WTC11 (cell line): ENCODE measurements around the gene LCORL.

ENCODE experiments used
- FOXP4 ChIP-seq: sonication (generic); formaldehyde crosslinking; IDR thresholded peaks from 2 replicates; pipeline ENCODE4 v1.8.0; 2022; ENCODE audit warnings: mild to moderate bottlenecking, missing genetic modification reagents
- TF ChIP-seq, protein P1 (sequence below): sonication (generic); formaldehyde crosslinking; IDR thresholded peaks from 2 replicates; pipeline ENCODE4 v1.8.0; 2023; ENCODE audit warnings: mild to moderate bottlenecking, missing genetic modification reagents

DNA sequence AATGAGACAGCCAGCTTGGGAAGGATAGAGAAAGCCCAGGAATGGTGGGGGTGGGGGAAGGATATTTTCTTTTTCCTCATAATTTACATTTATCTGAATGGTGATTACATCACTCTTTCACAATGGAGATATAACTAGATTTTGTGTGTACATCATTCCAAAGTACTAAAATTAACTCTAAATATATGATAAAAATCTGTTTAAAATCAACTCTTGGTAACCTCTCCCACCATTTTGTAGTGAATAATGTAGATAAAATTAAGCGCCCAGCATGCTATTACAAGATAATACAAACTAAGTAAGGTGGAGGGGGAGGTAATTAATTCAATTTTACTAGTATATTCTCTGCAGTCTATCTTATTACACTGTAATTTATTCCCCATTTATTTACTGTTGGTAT, 131.9 kb downstream of the LCORL start:
- TF ChIP-seq, protein P1, sequence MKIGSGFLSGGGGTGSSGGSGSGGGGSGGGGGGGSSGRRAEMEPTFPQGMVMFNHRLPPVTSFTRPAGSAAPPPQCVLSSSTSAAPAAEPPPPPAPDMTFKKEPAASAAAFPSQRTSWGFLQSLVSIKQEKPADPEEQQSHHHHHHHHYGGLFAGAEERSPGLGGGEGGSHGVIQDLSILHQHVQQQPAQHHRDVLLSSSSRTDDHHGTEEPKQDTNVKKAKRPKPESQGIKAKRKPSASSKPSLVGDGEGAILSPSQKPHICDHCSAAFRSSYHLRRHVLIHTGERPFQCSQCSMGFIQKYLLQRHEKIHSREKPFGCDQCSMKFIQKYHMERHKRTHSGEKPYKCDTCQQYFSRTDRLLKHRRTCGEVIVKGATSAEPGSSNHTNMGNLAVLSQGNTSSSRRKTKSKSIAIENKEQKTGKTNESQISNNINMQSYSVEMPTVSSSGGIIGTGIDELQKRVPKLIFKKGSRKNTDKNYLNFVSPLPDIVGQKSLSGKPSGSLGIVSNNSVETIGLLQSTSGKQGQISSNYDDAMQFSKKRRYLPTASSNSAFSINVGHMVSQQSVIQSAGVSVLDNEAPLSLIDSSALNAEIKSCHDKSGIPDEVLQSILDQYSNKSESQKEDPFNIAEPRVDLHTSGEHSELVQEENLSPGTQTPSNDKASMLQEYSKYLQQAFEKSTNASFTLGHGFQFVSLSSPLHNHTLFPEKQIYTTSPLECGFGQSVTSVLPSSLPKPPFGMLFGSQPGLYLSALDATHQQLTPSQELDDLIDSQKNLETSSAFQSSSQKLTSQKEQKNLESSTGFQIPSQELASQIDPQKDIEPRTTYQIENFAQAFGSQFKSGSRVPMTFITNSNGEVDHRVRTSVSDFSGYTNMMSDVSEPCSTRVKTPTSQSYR (CRISPR knock-in tag), result no peak
- TF ChIP-seq FOXP4 (CRISPR knock-in tag), result no peak
